CD14-positive monocyte (primary cell): ENCODE data around the gene POLL. TPM values are rescaled to one million over a fixed set of nuclear protein-coding genes. Genes with fewer than 3 reads are reported as not detected.

ENCODE experiments used
- DNase-seq, 3 donors: peaks; one replicate each; pipeline ENCODE4 v3.0.0-alpha.2; 2011 to 2022
- H2AFZ ChIP-seq: 2 replicates; pipeline ENCODE4 v1.6.0; 2012; ENCODE audit warnings: mild to moderate bottlenecking, low read depth, low read length, inconsistent platforms; ENCODE audit not compliant: insufficient read depth, poor library complexity, severe bottlenecking
- H3K27ac ChIP-seq, 2 donors: 1 replicate in 1 of 2; 2 replicates in 1 of 2; pipeline ENCODE4 v1.5.1; 2012 to 2013; ENCODE audit warnings: low read length in 2 of 2, control low read depth in 1 of 2, inconsistent platforms in 1 of 2, low read depth in 1 of 2, mild to moderate bottlenecking in 1 of 2
- H3K27me3 ChIP-seq, 2 donors: one replicate each; pipeline versions ENCODE4 v1.6.0 to v1.6.1; 2011 to 2013; ENCODE audit warnings: low read length in 2 of 2; ENCODE audit not compliant: control insufficient read depth in 2 of 2, insufficient read depth in 2 of 2
- H3K36me3 ChIP-seq, 2 donors: replicated peaks in 1 of 2; 1 replicate in 1 of 2; 2 replicates in 1 of 2; pipeline versions ENCODE4 v1.5.1 to v1.6.1; 2012 to 2013; ENCODE audit warnings: low read length in 2 of 2, control low read depth in 1 of 2, inconsistent platforms in 1 of 2, mild to moderate bottlenecking in 1 of 2; ENCODE audit not compliant: insufficient read depth in 2 of 2, control insufficient read depth in 1 of 2
- H3K4me1 ChIP-seq, 2 donors: 1 replicate in 1 of 2; 2 replicates in 1 of 2; pipeline versions ENCODE4 v1.5.1 to v1.6.1; 2012 to 2013; ENCODE audit warnings: low read length in 2 of 2, control low read depth in 1 of 2, inconsistent platforms in 1 of 2, mild to moderate bottlenecking in 1 of 2, moderate library complexity in 1 of 2; ENCODE audit not compliant: insufficient read depth in 2 of 2, control insufficient read depth in 1 of 2
- H3K4me2 ChIP-seq: replicated peaks from 2 replicates; pipeline ENCODE3; 2012; ENCODE audit warnings: low read length, moderate library complexity, mild to moderate bottlenecking; ENCODE audit not compliant: poor library complexity, severe bottlenecking; ENCODE audit errors: extremely low read depth
- H3K4me3 ChIP-seq, 3 experiments: fragments of 200-600 bp in 1 of 3; sonication (generic) in 1 of 3; replicated peaks in 1 of 3; 1 replicate in 2 of 3; 2 replicates in 1 of 3; pipeline ENCODE4 v1.5.1; 2011 to 2013; ENCODE audit warnings: low read length in 3 of 3, mild to moderate bottlenecking in 3 of 3, control low read depth in 2 of 3, low read depth in 2 of 3, inconsistent platforms in 1 of 3, moderate library complexity in 1 of 3
- H3K79me2 ChIP-seq: 2 replicates; pipeline ENCODE4 v1.6.0; 2012; ENCODE audit warnings: mild to moderate bottlenecking, control low read depth, inconsistent platforms, low read length, moderate library complexity; ENCODE audit not compliant: insufficient read depth
- H3K9ac ChIP-seq: 2 replicates; pipeline ENCODE4 v1.6.0; 2017; ENCODE audit warnings: low read length, mild to moderate bottlenecking; ENCODE audit not compliant: insufficient read depth, poor library complexity, severe bottlenecking
- H3K9me3 ChIP-seq, 2 donors: replicated peaks in 1 of 2; 1 replicate in 1 of 2; 2 replicates in 1 of 2; pipeline versions ENCODE4 v1.5.1 to v1.6.1; 2012 to 2013; ENCODE audit warnings: low read length in 2 of 2, control low read depth in 1 of 2; ENCODE audit not compliant: control insufficient read depth in 1 of 2, insufficient read depth in 1 of 2
- H4K20me1 ChIP-seq: 2 replicates; pipeline ENCODE4 v1.6.0; 2012; ENCODE audit warnings: mild to moderate bottlenecking, low read length, control low read depth, moderate library complexity; ENCODE audit not compliant: insufficient read depth
- H3K27ac Mint-ChIP-seq, 7 donors: one replicate each; pipeline ENCODE4 v1.8.0; 2020; ENCODE audit warnings: mild to moderate bottlenecking in 7 of 7, mixed read lengths in 7 of 7, moderate library complexity in 6 of 7, inconsistent platforms in 2 of 7
- H3K27me3 Mint-ChIP-seq, 3 donors: one replicate each; pipeline ENCODE4 v1.8.0; 2021 to 2022; ENCODE audit warnings: low read depth in 3 of 3, mild to moderate bottlenecking in 3 of 3, mixed read lengths in 3 of 3, moderate library complexity in 3 of 3, inconsistent platforms in 1 of 3
- H3K36me3 Mint-ChIP-seq, 2 donors: one replicate each; pipeline ENCODE4 v1.8.0; 2020; ENCODE audit warnings: mixed read lengths in 2 of 2, inconsistent platforms in 1 of 2, mild to moderate bottlenecking in 1 of 2
- H3K4me1 Mint-ChIP-seq: one replicate; pipeline ENCODE4 v1.8.0; 2020; ENCODE audit warnings: mild to moderate bottlenecking, mixed read lengths
- H3K4me3 Mint-ChIP-seq, 2 donors: one replicate each; pipeline ENCODE4 v1.8.0; 2020; ENCODE audit warnings: mild to moderate bottlenecking in 2 of 2, mixed read lengths in 2 of 2, moderate library complexity in 1 of 2
- H3K9me3 Mint-ChIP-seq, 7 donors: one replicate each; pipeline ENCODE4 v1.8.0; 2020 to 2022; ENCODE audit warnings: mixed read lengths in 7 of 7, mild to moderate bottlenecking in 6 of 7, moderate library complexity in 6 of 7, inconsistent platforms in 2 of 7
- CTCF ChIP-seq: fragments of 200-600 bp; IDR thresholded peaks from one replicate; pipeline ENCODE4 v1.8.0; 2022; ENCODE audit warnings: antibody characterized with exemption, mild to moderate bottlenecking
- WGBS: methylation state at CpG from one replicate; pipeline ENCODE4 v1.1.5; 2013; ENCODE audit warnings: missing lambda C conversion rate; ENCODE audit not compliant: insufficient coverage; 5-methylcytosine and 5-hydroxymethylcytosine counted together
- intact Hi-C, 2 donors: fragments of 100-400 bp; cut with micrococcal nuclease; formaldehyde crosslinking; loops; one replicate each; pipeline versions ENCODE4 v1.15.0 to v1.15.1; 2023
- polyA plus RNA-seq, 3 donors: library from polyadenylated mRNA; depleted of rRNA in 1 of 3; unstranded in 2 of 3; stranded (reverse) in 1 of 3; fragments of 300-500 nt in 2 of 3; fragments of >200 nt in 1 of 3; fragmentation: Illumina TruSeq in 2 of 3; gene quantifications; 1 replicate in 2 of 3; 2 replicates in 1 of 3; pipeline ENCODE4 v1.2.3, GENCODE V29; 2012 to 2021

Gene POLL
- polyA plus RNA-seq, 3 donors: 9.9 to 37.0 (median 10.6) TPM

DNA sequence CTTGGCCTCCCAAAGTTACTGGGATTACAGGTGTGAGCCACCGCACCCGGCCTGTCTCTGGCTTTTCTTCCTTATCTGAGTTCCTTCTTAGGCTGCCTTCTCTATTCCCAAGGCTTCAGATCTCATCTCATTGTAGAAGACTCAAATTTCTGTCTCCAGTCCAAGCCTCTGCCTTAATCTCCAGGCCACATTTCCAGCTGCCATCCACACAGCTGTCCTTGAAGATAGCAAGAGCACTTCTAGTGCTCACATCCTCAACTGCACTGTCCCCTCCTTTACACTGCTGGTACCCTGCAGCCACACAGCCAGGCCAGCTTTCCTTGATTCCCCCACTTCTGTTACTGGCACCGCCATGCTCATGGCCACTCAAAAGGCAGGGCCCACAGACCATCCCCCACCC lies 35.6 kb downstream of the POLL start:
- WGBS: 98% methylated on average over 3 of the region's 3 CpGs
- peaks cover 37 to 38% of the 10 kb centered on the region in 2 donors for H3K36me3 Mint-ChIP-seq
- no peak for TF ChIP-seq CTCF
- no peak overlapping the region for H3K27ac ChIP-seq
- H3K4me1 ChIP-seq: no peaks in the 10 kb centered on the region
- no peaks in the 10 kb centered on the region for H3K9me3 ChIP-seq
- no peaks in the 10 kb centered on the region for H3K79me2 ChIP-seq
- peaks cover 0 to 1% (median 0%) of the 10 kb centered on the region in 7 donors for H3K9me3 Mint-ChIP-seq
- no peak overlapping the region for H3K4me2 ChIP-seq
- H3K9ac ChIP-seq: no peak overlapping the region
- no peak overlapping the region for H3K4me3 ChIP-seq
- intact Hi-C loops: no loop called here
- no peaks in the 10 kb centered on the region for H3K27me3 Mint-ChIP-seq
- H3K36me3 ChIP-seq: peaks cover 7 to 31% of the 10 kb centered on the region in 2 donors
- no peak overlapping the region for H3K4me3 Mint-ChIP-seq
- H3K4me1 Mint-ChIP-seq: no peaks in the 10 kb centered on the region
- H3K27me3 ChIP-seq: no peaks in the 10 kb centered on the region
- H2AFZ ChIP-seq: no peak overlapping the region
- H4K20me1 ChIP-seq: no peaks in the 10 kb centered on the region
- peak overlapping the region in 1 of 7 donors; percentile 43 for H3K27ac Mint-ChIP-seq
- no peak for DNase-seq

- H3K4me1 ChIP-seq: no peaks in the 10 kb centered on the region
- H2AFZ ChIP-seq: no peak overlapping the region
- no peaks in the 10 kb centered on the region for H4K20me1 ChIP-seq
- peaks cover 7 to 31% of the 10 kb centered on the region in 2 donors for H3K36me3 ChIP-seq
- no peaks in the 10 kb centered on the region for H3K79me2 ChIP-seq
- DNase-seq: no peak
- Mint-ChIP-seq H3K27me3 (no peaks in the 10 kb centered on the region), H3K36me3 (peaks cover 39 to 40% of the 10 kb centered on the region in 2 donors), H3K4me3 (no peak overlapping the region), H3K27ac (no peak overlapping the region), H3K9me3 (peaks cover 0 to 1% (median 0%) of the 10 kb centered on the region in 7 donors), H3K4me1 (no peaks in the 10 kb centered on the region)
- H3K9ac ChIP-seq: no peak overlapping the region
- no peak overlapping the region for H3K27ac ChIP-seq
- WGBS: 100% methylated on average over 2 of the region's 2 CpGs
- no peak overlapping the region for H3K4me3 ChIP-seq
- no peak overlapping the region for H3K4me2 ChIP-seq
- H3K27me3 ChIP-seq: no peaks in the 10 kb centered on the region
- intact Hi-C loops: no loop called here
- TF ChIP-seq CTCF: no peak
- no peaks in the 10 kb centered on the region for H3K9me3 ChIP-seq
These were observed 37.1 kb downstream of the POLL start for GRCh38 chr10:101550965-101551364.
